Common myeloid progenitor, CD34-positive (primary cell): ENCODE measurements around the gene CREB5.

ENCODE experiments used
- CTCF ChIA-PET: fragments of 350-600 bp; sonication (Branson Sonifier 250); formaldehyde crosslinking; loops from one replicate; lab custom pipeline; 2021; ENCODE audit warnings: antibody characterized with exemption; lab: Charles Lee
- POLR2A ChIA-PET: fragments of 350-600 bp; sonication (Branson Sonifier 250); formaldehyde crosslinking; loops from one replicate; lab custom pipeline; 2021; ENCODE audit warnings: antibody characterized with exemption; lab: Charles Lee
- DNase-seq, 3 donors: peaks; one replicate each; pipeline versions ENCODE4 v3.0.0 to v3.0.0-alpha.2; 2013
- H3K27ac ChIP-seq, 2 experiments: 1 replicate in 1 of 2; 2 replicates in 1 of 2; pipeline ENCODE4 v1.7.0; 2013; ENCODE audit warnings: inconsistent platforms in 2 of 2, low read length in 2 of 2, mild to moderate bottlenecking in 2 of 2, low read depth in 1 of 2, moderate library complexity in 1 of 2; ENCODE audit not compliant: severe bottlenecking in 2 of 2, insufficient read depth in 1 of 2, poor library complexity in 1 of 2
- H3K27me3 ChIP-seq, 5 experiments: replicated peaks in 2 of 5; 1 replicate in 3 of 5; 2 replicates in 2 of 5; pipeline versions ENCODE4 v1.6.1 to v1.7.0; 2013; ENCODE audit warnings: low read length in 4 of 5, mild to moderate bottlenecking in 2 of 5, moderate library complexity in 2 of 5, inconsistent platforms in 1 of 5; ENCODE audit not compliant: insufficient read depth in 5 of 5, control insufficient read depth in 4 of 5
- H3K36me3 ChIP-seq, 4 experiments: 1 replicate in 2 of 4; 2 replicates in 2 of 4; pipeline versions ENCODE4 v1.6.1 to v1.7.0; 2013; ENCODE audit warnings: low read length in 3 of 4, control low read depth in 1 of 4, mild to moderate bottlenecking in 1 of 4; ENCODE audit not compliant: control insufficient read depth in 4 of 4, insufficient read depth in 4 of 4
- H3K4me1 ChIP-seq, 4 experiments: 1 replicate in 3 of 4; 2 replicates in 1 of 4; pipeline versions ENCODE4 v1.6.1 to v1.7.1; 2013; ENCODE audit warnings: low read length in 3 of 4, mild to moderate bottlenecking in 3 of 4, control low read depth in 1 of 4, inconsistent platforms in 1 of 4, moderate library complexity in 1 of 4; ENCODE audit not compliant: control insufficient read depth in 4 of 4, insufficient read depth in 4 of 4; ENCODE audit errors: control extremely low read depth in 1 of 4
- H3K4me3 ChIP-seq, 7 experiments: 1 replicate in 4 of 7; 2 replicates in 3 of 7; pipeline versions ENCODE4 v1.5.1 to v1.7.0; 2013; ENCODE audit warnings: mild to moderate bottlenecking in 7 of 7, low read length in 6 of 7, moderate library complexity in 6 of 7, inconsistent platforms in 2 of 7, low read depth in 2 of 7, control low read depth in 1 of 7; ENCODE audit not compliant: insufficient read depth in 4 of 7, control insufficient read depth in 1 of 7; ENCODE audit errors: extremely low read depth in 1 of 7
- H3K9me3 ChIP-seq, 5 experiments: 1 replicate in 4 of 5; 2 replicates in 1 of 5; pipeline versions ENCODE4 v1.6.1 to v1.7.1; 2013; ENCODE audit warnings: low read length in 4 of 5, mild to moderate bottlenecking in 2 of 5, inconsistent platforms in 1 of 5, low read depth in 1 of 5, moderate library complexity in 1 of 5; ENCODE audit not compliant: control insufficient read depth in 4 of 5, insufficient read depth in 2 of 5; ENCODE audit errors: control extremely low read depth in 1 of 5
- WGBS: methylation state at CpG from one replicate; pipeline ENCODE4 v1.1.5; 2013; ENCODE audit not compliant: insufficient coverage; 5-methylcytosine and 5-hydroxymethylcytosine counted together

Gene CREB5

GRCh38 chr7:28708033-28708951 is 296.0 kb downstream of the CREB5 start:
- CTCF ChIA-PET: interaction anchor here (0.8 kb wide), 1 partner anchor 12 kb away, joined by 3 read pairs; no protein-coding TSS in a partner anchor
- H3K27ac ChIP-seq: no peak overlapping the region
- DNase-seq: no peak
- peaks cover 0 to 6% (median 0%) of the 10 kb centered on the region in 5 experiments for H3K9me3 ChIP-seq
- 88% methylated on average over 10 of the region's 15 CpGs for WGBS
- POLR2A ChIA-PET: interaction anchor here (0.6 kb wide), 1 partner anchor 24 kb away, joined by 3 read pairs; no protein-coding TSS in a partner anchor
- H3K27me3 ChIP-seq: peaks cover 0 to 4% (median 2%) of the 10 kb centered on the region in 5 experiments
- no peaks in the 10 kb centered on the region for H3K36me3 ChIP-seq
- no peak overlapping the region for H3K4me3 ChIP-seq
- H3K4me1 ChIP-seq: no peaks in the 10 kb centered on the region

DNA sequence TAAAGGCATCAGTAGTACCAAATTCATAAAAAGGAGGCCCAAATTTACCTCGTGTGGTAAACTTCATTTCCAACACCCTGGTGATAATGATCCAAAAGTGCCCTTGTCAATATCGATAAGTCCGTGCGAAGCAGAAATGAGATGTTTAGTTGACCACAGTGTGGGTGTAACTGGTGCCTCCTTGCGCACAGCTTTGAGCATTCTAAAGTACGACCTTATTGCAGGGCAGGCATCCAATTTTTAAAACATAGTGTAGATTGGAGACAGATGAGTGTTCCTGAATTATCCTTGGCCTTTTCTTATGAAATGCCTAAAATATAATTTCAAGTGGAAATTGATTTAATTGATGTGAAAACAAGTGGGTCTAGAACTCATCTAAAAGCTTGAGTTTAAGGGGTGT is 297.4 kb downstream of the CREB5 start:
- H3K36me3 ChIP-seq: no peaks in the 10 kb centered on the region
- H3K27me3 ChIP-seq: peaks cover 0 to 6% (median 2%) of the 10 kb centered on the region in 5 experiments
- ChIA-PET CTCF (no interaction called here), POLR2A (no interaction called here)
- no peak overlapping the region for H3K27ac ChIP-seq
- no peak overlapping the region for H3K4me3 ChIP-seq
- no peak for DNase-seq
- no peaks in the 10 kb centered on the region for H3K9me3 ChIP-seq
- no peaks in the 10 kb centered on the region for H3K4me1 ChIP-seq
- 98% methylated on average over 5 of the region's 6 CpGs for WGBS

DNA sequence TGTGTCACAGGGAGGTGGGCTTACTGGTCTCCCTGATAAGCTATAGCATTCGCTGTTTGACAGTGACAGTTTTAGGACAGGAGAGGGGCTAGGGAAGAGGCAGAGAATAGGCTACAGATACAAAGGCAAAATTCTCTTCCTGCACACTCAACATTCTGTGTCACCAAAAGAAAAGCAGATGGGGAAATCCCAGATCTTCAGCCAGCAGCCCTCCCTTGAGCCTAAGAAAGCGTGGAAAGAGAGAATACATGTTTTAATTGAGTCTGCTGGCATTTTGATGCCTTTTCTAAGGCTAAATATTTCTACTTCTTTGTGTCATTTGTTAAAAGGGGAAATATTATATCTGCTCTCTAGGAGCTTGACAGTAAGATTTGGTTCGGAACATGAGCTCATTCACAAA is 298.8 kb downstream of the CREB5 start:
- no peaks in the 10 kb centered on the region for H3K9me3 ChIP-seq
- 94% methylated on average over 2 of the region's 3 CpGs for WGBS
- no peaks in the 10 kb centered on the region for H3K36me3 ChIP-seq
- ChIA-PET CTCF (interaction anchor here (0.6 kb wide), 1 partner anchor 9 kb away, joined by 3 read pairs; no protein-coding TSS in a partner anchor), POLR2A (no interaction called here)
- no peak for DNase-seq
- no peak overlapping the region for H3K4me3 ChIP-seq
- no peaks in the 10 kb centered on the region for H3K4me1 ChIP-seq
- no peak overlapping the region for H3K27ac ChIP-seq
- H3K27me3 ChIP-seq: peaks cover 0 to 6% (median 2%) of the 10 kb centered on the region in 5 experiments

DNA sequence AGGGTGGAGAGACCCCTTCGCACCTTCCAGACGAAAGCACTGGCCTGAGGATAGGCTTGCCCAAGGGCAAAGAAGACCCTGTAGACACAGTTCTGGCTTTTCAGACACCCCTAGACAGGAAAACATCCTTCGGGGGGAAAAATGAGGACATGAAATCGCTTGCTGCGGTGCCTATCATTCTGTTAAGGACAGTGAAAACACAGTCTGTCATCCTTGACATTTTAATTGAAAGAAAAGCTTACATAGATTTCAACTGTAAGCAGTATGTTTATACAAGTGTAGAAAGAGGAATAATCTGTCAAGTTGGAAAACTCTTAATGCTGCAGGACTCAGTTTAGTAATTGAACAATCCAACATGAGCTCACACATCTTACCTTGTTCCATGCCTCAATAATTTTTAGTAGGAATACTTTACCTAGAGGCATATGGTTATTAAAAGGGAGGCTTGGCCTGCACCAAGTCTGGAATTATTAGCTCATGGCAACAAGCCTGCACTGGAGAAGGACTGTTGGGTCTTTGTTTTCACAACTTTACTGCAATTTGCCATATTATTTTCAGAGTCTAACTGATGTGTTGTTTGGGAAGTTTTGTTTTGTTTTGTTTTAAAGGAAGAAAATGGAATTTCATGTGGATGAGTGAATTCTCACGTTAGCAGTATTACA is 302.3 kb downstream of the CREB5 start:
- WGBS: 100% methylated on average over 6 of the region's 6 CpGs
- no peaks in the 10 kb centered on the region for H3K4me1 ChIP-seq
- H3K27ac ChIP-seq: no peak overlapping the region
- no peak overlapping the region for H3K4me3 ChIP-seq
- POLR2A ChIA-PET: interaction anchor here (0.6 to 2.0 kb wide), 2 partner anchors 8 to 75 kb away, joined by 3 to 5 read pairs; no protein-coding TSS in a partner anchor
- no peaks in the 10 kb centered on the region for H3K9me3 ChIP-seq
- CTCF ChIA-PET: no interaction called here
- no peaks in the 10 kb centered on the region for H3K36me3 ChIP-seq
- no peak for DNase-seq
- H3K27me3 ChIP-seq: peaks cover 0 to 5% (median 0%) of the 10 kb centered on the region in 5 experiments

DNA sequence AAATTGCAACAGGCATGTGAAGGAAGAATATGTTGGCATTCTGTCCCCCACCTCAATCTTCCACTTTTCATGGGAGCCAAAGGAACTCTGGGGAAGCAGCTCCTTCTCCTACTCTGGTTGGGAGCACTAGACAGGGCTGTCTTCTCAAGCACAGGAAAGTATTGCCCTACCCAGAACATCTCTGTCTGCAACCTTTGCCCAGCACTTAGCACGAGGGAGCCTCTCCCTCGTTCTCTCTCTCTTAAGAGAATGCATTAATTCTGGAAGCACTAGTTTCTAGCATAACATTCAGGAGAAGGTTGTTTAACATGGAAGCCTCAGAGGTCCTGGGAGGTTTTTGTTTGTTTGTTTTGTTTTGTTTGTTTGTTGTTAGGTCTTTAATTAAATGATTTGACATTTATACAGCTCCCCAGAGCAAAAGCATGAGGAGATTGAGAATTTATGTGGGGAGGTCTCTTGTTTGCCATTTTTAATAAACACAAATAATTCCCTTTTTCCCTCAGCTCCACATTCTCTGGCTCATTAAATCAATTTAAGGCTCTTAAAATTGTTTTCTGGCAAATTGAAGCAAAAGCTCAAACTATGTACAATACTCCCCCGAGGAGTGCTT is 305.2 kb downstream of the CREB5 start:
- 94% methylated on average over 3 of the region's 3 CpGs for WGBS
- peaks cover 0 to 2% (median 0%) of the 10 kb centered on the region in 5 experiments for H3K27me3 ChIP-seq
- H3K4me1 ChIP-seq: no peaks in the 10 kb centered on the region
- H3K9me3 ChIP-seq: no peaks in the 10 kb centered on the region
- no peak overlapping the region for H3K27ac ChIP-seq
- DNase-seq: no peak
- POLR2A ChIA-PET: interaction anchor here (0.6 kb wide), 1 partner anchor 574 kb away, joined by 3 read pairs; no protein-coding TSS in a partner anchor
- no peaks in the 10 kb centered on the region for H3K36me3 ChIP-seq
- CTCF ChIA-PET: interaction anchor here (0.5 kb wide), 1 partner anchor 64 kb away, joined by 3 read pairs; no protein-coding TSS in a partner anchor
- no peak overlapping the region for H3K4me3 ChIP-seq

GRCh38 chr7:28718055-28718481 is 305.8 kb downstream of the CREB5 start:
- no peaks in the 10 kb centered on the region for H3K4me1 ChIP-seq
- POLR2A ChIA-PET: interaction anchor here (0.6 kb wide), 1 partner anchor 574 kb away, joined by 3 read pairs; no protein-coding TSS in a partner anchor
- no peak overlapping the region for H3K4me3 ChIP-seq
- peaks cover 0 to 2% (median 0%) of the 10 kb centered on the region in 5 experiments for H3K27me3 ChIP-seq
- H3K27ac ChIP-seq: no peak overlapping the region
- WGBS: 93% methylated on average over 9 of the region's 9 CpGs
- CTCF ChIA-PET: no interaction called here
- no peaks in the 10 kb centered on the region for H3K9me3 ChIP-seq
- H3K36me3 ChIP-seq: no peaks in the 10 kb centered on the region
- DNase-seq: no peak
